VCaP (cell line): ENCODE measurements around the gene MMP8.

Source experiments
- H3K27ac ChIP-seq: fragments of 450-650 bp; 2 replicates; pipeline ENCODE4 v1.5.1; 2017
- CTCF ChIP-seq: fragments of 450-650 bp; conservative IDR thresholded peaks from 2 replicates; pipeline ENCODE4 v1.5.1; 2017; ENCODE audit warnings: mild to moderate bottlenecking, moderate library complexity

Gene MMP8

GRCh38 chr11:102676084-102676483 lies 48.7 kb downstream of the MMP8 start:
- no peak for TF ChIP-seq CTCF
- H3K27ac ChIP-seq = no peak overlapping the region

DNA sequence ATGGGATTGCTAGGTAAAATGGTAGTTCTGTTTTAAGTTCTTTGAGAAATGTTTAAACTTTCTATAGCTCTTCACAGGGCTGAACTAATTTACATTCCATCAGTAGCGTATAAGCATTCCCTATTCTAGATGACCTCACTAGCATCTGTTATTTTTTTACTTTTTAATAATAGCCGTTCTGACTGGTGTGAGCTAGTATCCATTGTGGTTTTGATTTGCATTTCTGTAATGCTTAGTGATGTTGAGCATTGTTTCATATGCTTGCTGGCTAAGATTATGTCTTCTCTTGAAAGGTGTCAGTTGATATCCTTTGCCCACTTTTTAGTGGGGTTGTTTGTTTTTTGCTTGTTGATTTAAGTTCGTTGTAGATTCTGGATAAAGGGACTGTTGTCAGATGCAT lies 55.1 kb downstream of the MMP8 start:
- no peak for TF ChIP-seq CTCF
- H3K27ac ChIP-seq = no peak overlapping the region

GRCh38 chr11:102666331-102666957 lies 58.3 kb downstream of the MMP8 start:
- peak; percentile 97 for TF ChIP-seq CTCF
- H3K27ac ChIP-seq = no peak overlapping the region

DNA sequence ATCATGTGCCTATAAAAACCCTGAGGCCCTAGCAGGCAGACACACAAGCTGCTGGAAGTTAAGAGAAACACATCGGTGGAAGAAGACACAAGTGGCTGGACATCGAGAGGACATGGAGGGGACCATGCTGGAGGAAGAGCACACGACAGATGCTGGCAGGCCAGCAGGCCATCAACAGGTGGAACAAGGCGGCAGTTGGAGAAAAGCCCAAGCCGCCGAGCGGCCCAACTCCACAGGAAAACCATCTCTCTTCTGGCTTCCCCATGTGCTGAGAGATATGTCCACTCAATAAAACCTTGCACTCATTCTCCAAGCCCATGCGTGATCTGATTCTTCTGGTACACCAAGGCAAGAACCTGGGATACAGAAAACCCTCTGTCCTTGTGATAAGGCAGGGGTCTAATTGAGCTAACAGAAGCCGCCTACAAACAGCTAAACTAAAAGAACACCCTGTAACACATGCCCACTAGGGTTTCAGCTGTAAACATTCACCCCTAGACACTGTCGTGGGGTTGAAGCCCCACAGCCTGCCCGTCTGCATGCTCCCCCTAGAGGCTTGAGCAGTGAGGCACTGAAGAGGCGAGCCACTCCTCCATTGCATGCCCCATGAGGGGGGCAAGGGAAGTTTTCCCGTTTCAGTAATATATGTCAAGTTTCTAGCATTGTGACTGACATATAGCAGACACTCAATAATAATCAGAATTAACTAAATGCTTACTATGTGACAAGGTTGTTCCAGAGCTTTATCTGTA lies 60.6 kb downstream of the MMP8 start:
- peak; percentile 22; the same call in 1 of the 2 replicates for TF ChIP-seq CTCF
- H3K27ac ChIP-seq = no peak overlapping the region

GRCh38 chr11:102662607-102663006 lies 62.1 kb downstream of the MMP8 start:
- TF ChIP-seq CTCF = no peak
- H3K27ac ChIP-seq = no peak overlapping the region
